Thymus (tissue), 14 donors: ENCODE measurements around the gene ROMO1. TPM values are rescaled to one million over a fixed set of nuclear protein-coding genes. Genes with fewer than 3 reads are reported as not detected.

Experiments
- DNase-seq, 9 donors: peaks; one replicate each; pipeline ENCODE4 v3.0.0-alpha.2; 2013; ENCODE audit warnings: low spot score in 9 of 9, low read depth in 6 of 9, missing footprints in 1 of 9
- H3K27ac ChIP-seq, 2 donors: one replicate each; pipeline ENCODE4 v1.5.1; 2013; ENCODE audit warnings: control low read depth in 1 of 2, low read depth in 1 of 2, low read length in 1 of 2, mild to moderate bottlenecking in 1 of 2, moderate library complexity in 1 of 2
- H3K27me3 ChIP-seq, 2 donors: one replicate each; pipeline ENCODE4 v1.5.1; 2013; ENCODE audit warnings: low read length in 1 of 2; ENCODE audit not compliant: control insufficient read depth in 2 of 2, insufficient read depth in 1 of 2
- H3K36me3 ChIP-seq, 2 donors: one replicate each; pipeline ENCODE4 v1.5.1; 2013; ENCODE audit warnings: low read length in 1 of 2, mild to moderate bottlenecking in 1 of 2, moderate library complexity in 1 of 2; ENCODE audit not compliant: control insufficient read depth in 2 of 2, insufficient read depth in 2 of 2
- H3K4me1 ChIP-seq, 2 donors: one replicate each; pipeline ENCODE4 v1.5.1; 2013; ENCODE audit warnings: low read length in 2 of 2; ENCODE audit not compliant: control insufficient read depth in 2 of 2, insufficient read depth in 2 of 2
- H3K4me3 ChIP-seq, 2 donors: one replicate each; pipeline ENCODE4 v1.5.1; 2013; ENCODE audit warnings: low read length in 2 of 2, control low read depth in 1 of 2, mild to moderate bottlenecking in 1 of 2
- H3K9me3 ChIP-seq, 2 donors: one replicate each; pipeline ENCODE4 v1.5.1; 2013; ENCODE audit warnings: low read length in 1 of 2, mild to moderate bottlenecking in 1 of 2; ENCODE audit not compliant: control insufficient read depth in 2 of 2, insufficient read depth in 1 of 2
- WGBS: extraction: QIAGEN DNeasy Blood & Tissue Kit; methylation state at CpG from one replicate; pipeline ENCODE4 v1.1.7; 2013; 5-methylcytosine and 5-hydroxymethylcytosine counted together
- long read RNA-seq, 10 donors: transcript quantifications; one replicate each; lab custom pipeline, GENCODE V29; 2026
- polyA plus RNA-seq: library from polyadenylated mRNA; stranded (reverse); fragments of 200-250 nt; gene quantifications from one replicate; pipeline ENCODE4 v1.2.3, GENCODE V29; 2013
- total RNA-seq: library from RNA; stranded (reverse); fragments of 120-200 nt; gene quantifications from one replicate; pipeline ENCODE4 v1.2.4, GENCODE V29; 2013
- donor health status: healthy.

The ROMO1 gene
- total RNA-seq (213 TPM), polyA plus RNA-seq (296 TPM)
- long read RNA-seq, donor 1, transcript ROMO1-203 (3 exons, 422 nt), result major isoform, 9 of 18 reads
- long read RNA-seq, donor 1, transcript ROMO1-204 (3 exons, 498 nt), result minor isoform, 7 of 18 reads
- long read RNA-seq, donor 1, partial matches to known transcripts, result 0 of 18 reads
- long read RNA-seq, donor 1, other reads (novel, unspliced or antisense), result 0 of 18 reads
- long read RNA-seq, donor 2, transcript ROMO1-203 (3 exons, 422 nt), result major isoform, 95 of 232 reads
- long read RNA-seq, donor 2, transcript ROMO1-204 (3 exons, 498 nt), result minor isoform, 46 of 232 reads
- long read RNA-seq, donor 2, transcript ROMO1-201 (2 exons, 496 nt), result minor isoform, 49 of 232 reads
- long read RNA-seq, donor 2, partial matches to known transcripts, result 40 of 232 reads
- long read RNA-seq, donor 2, other reads (novel, unspliced or antisense), result 0 of 232 reads
- long read RNA-seq, donor 3, transcript ROMO1-203 (3 exons, 422 nt), result major isoform, 149 of 287 reads
- long read RNA-seq, donor 3, transcript ROMO1-204 (3 exons, 498 nt), result minor isoform, 81 of 287 reads
- long read RNA-seq, donor 3, transcript ROMO1-201 (2 exons, 496 nt), result minor isoform, 56 of 287 reads
- long read RNA-seq, donor 3, partial matches to known transcripts, result 0 of 287 reads
- long read RNA-seq, donor 3, other reads (novel, unspliced or antisense), result 0 of 287 reads
- long read RNA-seq, donor 4, transcript ROMO1-204 (3 exons, 498 nt), result minor isoform, 23 of 87 reads
- long read RNA-seq, donor 4, transcript ROMO1-201 (2 exons, 496 nt), result minor isoform, 19 of 87 reads
- long read RNA-seq, donor 4, transcript ROMO1-203 (3 exons, 422 nt), result major isoform, 45 of 87 reads
- long read RNA-seq, donor 4, partial matches to known transcripts, result 0 of 87 reads
- long read RNA-seq, donor 4, other reads (novel, unspliced or antisense), result 0 of 87 reads
- long read RNA-seq, donor 5, transcript ROMO1-204 (3 exons, 498 nt), result minor isoform, 78 of 320 reads
- long read RNA-seq, donor 5, transcript ROMO1-201 (2 exons, 496 nt), result minor isoform, 84 of 320 reads
- long read RNA-seq, donor 5, transcript ROMO1-203 (3 exons, 422 nt), result major isoform, 143 of 320 reads
- long read RNA-seq, donor 5, partial matches to known transcripts, result 13 of 320 reads
- long read RNA-seq, donor 5, other reads (novel, unspliced or antisense), result 0 of 320 reads
- long read RNA-seq, donor 6, transcript ROMO1-204 (3 exons, 498 nt), result minor isoform, 17 of 75 reads
- long read RNA-seq, donor 6, transcript ROMO1-203 (3 exons, 422 nt), result major isoform, 31 of 75 reads
- long read RNA-seq, donor 6, transcript ROMO1-201 (2 exons, 496 nt), result minor isoform, 27 of 75 reads
- long read RNA-seq, donor 6, partial matches to known transcripts, result 0 of 75 reads
- long read RNA-seq, donor 6, other reads (novel, unspliced or antisense), result 0 of 75 reads
- long read RNA-seq, donor 7, transcript ROMO1-203 (3 exons, 422 nt), result major isoform, 73 of 646 reads
- long read RNA-seq, donor 7, transcript ROMO1-201 (2 exons, 496 nt), result minor isoform, 29 of 646 reads
- long read RNA-seq, donor 7, transcript ROMO1-204 (3 exons, 498 nt), result minor isoform, 25 of 646 reads
- long read RNA-seq, donor 7, partial matches to known transcripts, result 397 of 646 reads
- long read RNA-seq, donor 7, other reads (novel, unspliced or antisense), result 122 of 646 reads
- long read RNA-seq, donor 8, transcript ROMO1-203 (3 exons, 422 nt), result major isoform, 21 of 51 reads
- long read RNA-seq, donor 8, transcript ROMO1-201 (2 exons, 496 nt), result minor isoform, 12 of 51 reads
- long read RNA-seq, donor 8, transcript ROMO1-204 (3 exons, 498 nt), result minor isoform, 18 of 51 reads
- long read RNA-seq, donor 8, partial matches to known transcripts, result 0 of 51 reads
- long read RNA-seq, donor 8, other reads (novel, unspliced or antisense), result 0 of 51 reads
- long read RNA-seq, donor 9, transcript ROMO1-201 (2 exons, 496 nt), result minor isoform, 25 of 103 reads
- long read RNA-seq, donor 9, transcript ROMO1-204 (3 exons, 498 nt), result minor isoform, 25 of 103 reads
- long read RNA-seq, donor 9, transcript ROMO1-203 (3 exons, 422 nt), result major isoform, 53 of 103 reads
- long read RNA-seq, donor 9, partial matches to known transcripts, result 0 of 103 reads
- long read RNA-seq, donor 9, other reads (novel, unspliced or antisense), result 0 of 103 reads
- long read RNA-seq, donor 10, transcript ROMO1-201 (2 exons, 496 nt), result minor isoform, 33 of 135 reads
- long read RNA-seq, donor 10, transcript ROMO1-203 (3 exons, 422 nt), result major isoform, 66 of 135 reads
- long read RNA-seq, donor 10, transcript ROMO1-204 (3 exons, 498 nt), result minor isoform, 35 of 135 reads
- long read RNA-seq, donor 10, partial matches to known transcripts, result 0 of 135 reads
- long read RNA-seq, donor 10, other reads (novel, unspliced or antisense), result 0 of 135 reads

DNA sequence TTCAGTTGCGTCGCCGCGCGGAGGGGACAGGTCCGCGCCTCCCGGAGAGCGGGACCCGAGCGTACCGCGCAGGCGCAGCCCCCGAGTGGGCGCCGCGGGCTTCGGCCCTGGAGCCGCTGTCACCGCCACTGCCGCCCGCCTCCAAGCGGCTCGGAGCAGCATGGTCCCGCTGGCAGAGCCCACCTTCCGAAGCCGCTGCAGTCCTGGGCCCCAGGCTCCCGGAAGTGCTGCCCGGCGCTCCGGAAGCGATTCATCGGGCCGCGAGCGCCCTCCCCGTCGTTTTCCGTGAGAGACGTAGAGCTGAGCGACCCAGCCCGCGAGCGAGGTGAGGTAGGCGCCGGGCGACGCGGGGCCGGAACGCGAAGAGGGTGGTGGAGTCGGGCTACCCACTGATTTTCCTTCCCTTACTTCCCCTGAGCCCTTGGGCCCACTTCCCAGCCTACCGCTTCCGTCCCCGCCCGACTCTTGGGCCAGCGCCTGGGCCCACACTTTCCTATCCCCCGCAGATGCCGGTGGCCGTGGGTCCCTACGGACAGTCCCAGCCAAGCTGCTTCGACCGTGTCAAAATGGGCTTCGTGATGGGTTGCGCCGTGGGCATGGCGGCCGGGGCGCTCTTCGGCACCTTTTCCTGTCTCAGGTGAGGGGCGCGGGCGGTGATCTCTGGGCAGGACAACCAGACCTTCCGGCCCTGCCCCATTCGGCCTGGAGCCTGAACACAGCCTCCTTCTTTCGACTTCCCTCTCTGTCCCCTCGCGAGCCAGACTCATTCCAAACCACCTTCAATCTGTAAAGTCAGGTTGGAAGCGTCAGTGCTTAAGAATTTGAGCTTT is at the start of gene ROMO1, which contains the start of gene NFS1:
TSS of gene ROMO1 (plus strand) at position 279 of the 830 bp plus-strand sequence. CDS start at position 507, 228 bp downstream.
TSS of gene NFS1 (minus strand) at position 226 of the 830 bp plus-strand sequence. CDS start at position 162, 64 bp downstream.
- no peaks in the 10 kb centered on the region for H3K9me3 ChIP-seq
- WGBS, result under 1% methylated on average over 81 of the region's 81 CpGs
- H3K27ac ChIP-seq, result peak within 1 kb of the TSS; percentile 81 to 89
- peak within 1 kb of the TSS; percentile 72 to 89 for H3K4me3 ChIP-seq
- DNase-seq, result peak; percentile 57 to 92 (median 81)
- no peaks in the 10 kb centered on the region for H3K27me3 ChIP-seq
- peaks cover 8 to 13% of the 10 kb centered on the region in 2 donors for H3K4me1 ChIP-seq
- H3K36me3 ChIP-seq, result peaks cover 12 to 42% of the 10 kb centered on the region in 2 donors

DNA sequence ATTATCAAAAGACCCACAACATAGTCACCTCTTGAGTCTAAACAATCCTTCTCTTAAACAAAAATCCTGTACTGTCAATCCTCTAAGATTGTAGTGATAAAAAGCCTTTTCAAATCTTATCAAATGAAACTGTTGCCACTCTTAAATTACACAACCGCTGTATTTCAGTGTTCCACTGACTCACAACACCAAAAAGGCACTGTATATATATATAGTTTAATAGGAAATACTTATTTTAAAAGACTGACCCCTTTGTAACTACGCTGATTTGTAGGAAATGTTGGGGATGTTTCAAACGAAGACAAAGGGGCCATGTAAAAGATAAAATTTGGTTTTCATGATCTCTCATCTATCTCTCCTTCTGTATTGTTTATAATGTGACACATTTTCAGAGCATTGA is 48.6 kb upstream of the ROMO1 start:
- Histone ChIP-seq H3K9me3 (no peaks in the 10 kb centered on the region), H3K4me3 (no peak overlapping the region), H3K4me1 (no peaks in the 10 kb centered on the region), H3K27me3 (no peaks in the 10 kb centered on the region), H3K27ac (no peak overlapping the region), H3K36me3 (peaks cover 28 to 56% of the 10 kb centered on the region in 2 donors)
- 95% methylated on average over 3 of the region's 3 CpGs for WGBS
- DNase-seq, result no peak

DNA sequence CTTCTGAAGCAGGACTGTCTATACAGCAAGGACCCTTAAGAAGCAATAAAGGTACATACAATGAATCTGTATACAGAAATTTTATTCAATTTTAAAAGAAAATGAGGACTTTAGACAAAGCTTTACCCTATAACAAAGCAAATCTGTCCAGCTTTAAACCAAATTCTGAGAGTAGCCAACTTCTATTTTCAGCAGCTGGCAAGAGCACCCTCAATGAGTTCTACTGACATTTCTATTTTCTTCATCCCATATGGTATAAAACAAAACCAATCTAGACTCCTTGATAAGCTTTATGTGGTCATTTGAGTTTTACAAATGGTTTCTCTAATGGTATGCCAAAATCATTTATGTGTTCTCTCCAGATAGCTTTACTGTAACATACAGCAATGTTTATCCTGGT is 47.2 kb upstream of the ROMO1 start:
- Histone ChIP-seq H3K4me1 (no peaks in the 10 kb centered on the region), H3K9me3 (no peaks in the 10 kb centered on the region), H3K27ac (no peak overlapping the region), H3K27me3 (no peaks in the 10 kb centered on the region), H3K36me3 (peaks cover 31 to 58% of the 10 kb centered on the region in 2 donors), H3K4me3 (no peak overlapping the region)
- no peak for DNase-seq

DNA sequence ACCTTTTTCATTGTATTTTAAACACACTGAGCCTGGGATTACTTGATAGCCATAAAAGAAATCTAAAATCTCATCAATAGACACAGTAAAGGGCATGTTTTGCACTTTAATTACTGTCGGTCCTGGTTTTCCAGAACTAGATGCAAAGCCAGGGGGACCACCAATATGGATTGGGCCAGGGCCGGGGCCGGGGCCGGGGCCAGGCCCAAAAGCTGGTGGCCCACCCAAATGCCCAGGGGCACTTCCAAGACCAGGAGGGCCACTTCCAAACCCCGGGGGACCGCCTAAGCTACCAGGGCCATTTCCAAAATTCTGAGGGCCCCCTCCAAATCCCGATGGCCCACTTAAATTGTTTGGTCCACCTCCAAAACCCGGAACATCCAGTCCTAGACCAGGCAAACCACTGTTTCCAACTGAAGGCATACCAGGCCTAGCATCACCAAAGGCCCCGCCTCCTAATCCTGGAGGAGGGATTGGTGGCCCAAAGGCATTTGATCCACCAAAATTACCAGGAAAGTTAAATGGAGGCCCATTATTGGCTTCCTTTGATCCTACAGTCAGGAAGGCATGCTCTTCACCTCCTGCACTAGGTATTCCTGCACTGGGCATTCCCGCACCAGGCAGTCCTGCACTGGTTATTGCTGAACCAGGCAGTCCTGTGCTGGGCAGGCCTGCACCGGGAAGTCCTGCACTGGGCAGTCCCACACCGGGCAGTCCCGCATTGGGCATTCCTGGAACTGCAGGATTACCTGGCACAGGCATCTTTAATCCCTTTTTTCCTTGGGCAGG is 46.4 kb upstream of the ROMO1 start:
- Histone ChIP-seq H3K27ac (no peak overlapping the region), H3K4me1 (peaks cover 0 to 3% of the 10 kb centered on the region in 2 donors), H3K9me3 (no peaks in the 10 kb centered on the region), H3K4me3 (no peak overlapping the region), H3K27me3 (no peaks in the 10 kb centered on the region), H3K36me3 (peaks cover 31 to 60% of the 10 kb centered on the region in 2 donors)
- 98% methylated on average over 13 of the region's 13 CpGs for WGBS
- no peak for DNase-seq

DNA sequence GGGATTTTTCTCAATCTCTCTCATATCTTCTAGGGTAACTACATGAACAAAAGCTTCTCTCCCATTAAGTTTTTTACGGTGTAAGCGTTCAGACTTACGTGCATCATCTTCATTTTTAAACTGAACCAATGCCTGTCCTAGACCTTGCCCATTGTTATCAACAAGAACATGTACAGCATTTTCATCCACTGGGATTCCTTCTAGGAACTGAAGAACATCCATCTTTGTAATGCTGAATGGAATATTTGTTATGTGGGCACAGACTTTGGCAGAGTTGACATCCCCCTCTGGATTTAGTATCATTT is 45.8 kb upstream of the ROMO1 start:
- Histone ChIP-seq H3K27ac (no peak overlapping the region), H3K9me3 (no peaks in the 10 kb centered on the region), H3K4me3 (no peak overlapping the region), H3K4me1 (peaks cover 0 to 4% of the 10 kb centered on the region in 2 donors), H3K36me3 (peaks cover 31 to 60% of the 10 kb centered on the region in 2 donors), H3K27me3 (no peaks in the 10 kb centered on the region)
- WGBS, result 98% methylated on average over 3 of the region's 3 CpGs
- DNase-seq, result no peak

DNA sequence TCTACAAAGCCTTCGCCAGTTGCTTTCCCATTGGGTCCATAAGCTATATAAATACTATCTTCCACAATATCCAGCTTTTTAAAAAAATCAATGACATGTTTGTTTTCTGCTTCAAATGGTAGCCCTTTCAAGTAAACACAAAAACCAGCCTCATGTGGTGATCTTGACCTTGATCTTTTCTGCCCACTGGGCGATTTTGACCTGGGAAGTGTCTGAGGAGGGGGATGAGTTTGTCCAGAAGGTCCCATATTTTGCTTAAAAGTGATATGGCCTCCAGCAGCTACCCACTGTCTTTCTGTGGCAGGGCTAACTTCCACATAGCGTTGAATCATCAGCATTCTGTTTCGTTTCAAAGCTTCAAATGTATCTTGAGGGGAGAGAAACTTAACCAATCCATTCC is 45.3 kb upstream of the ROMO1 start:
- Histone ChIP-seq H3K9me3 (no peaks in the 10 kb centered on the region), H3K4me3 (no peak overlapping the region), H3K4me1 (peaks cover 0 to 7% of the 10 kb centered on the region in 2 donors), H3K27ac (no peak overlapping the region), H3K36me3 (peaks cover 31 to 60% of the 10 kb centered on the region in 2 donors), H3K27me3 (no peaks in the 10 kb centered on the region)
- 97% methylated on average over 4 of the region's 4 CpGs for WGBS
- no peak for DNase-seq
